A673 (cell line): Measurements from ENCODE around the gene EP300.
"Not testable (repeated sequence)": the region's sequence is repeated elsewhere in the genome, so short reads cannot be mapped to it uniquely, and the experiment has no call there.

Source experiments
- CTCF ChIP-seq: fragments of 300-800, 200-600 bp; sonication (generic); conservative IDR thresholded peaks from 2 replicates; pipeline ENCODE4 v1.5.1; 2017; ENCODE audit warnings: low read depth, mild to moderate bottlenecking, antibody characterized with exemption, low read length, moderate library complexity, mixed read lengths
- EZH2 ChIP-seq: fragments of 200-600 bp; sonication (generic); IDR thresholded peaks from 2 replicates; pipeline ENCODE4 v1.6.1; 2017; ENCODE audit warnings: borderline replicate concordance, low read depth, mild to moderate bottlenecking, mixed read lengths, antibody characterized with exemption, low read length; ENCODE audit not compliant: poor library complexity, severe bottlenecking

GRCh38 chr22:41064326-41064725, 28.1 kb upstream of the EP300 start:
- not testable (repeated sequence) for TF ChIP-seq CTCF, EZH2
